ENCODE results near the gene PPT2.

- TF ChIP-seq CTCF (IDR thresholded peaks at IDR 0.05) (no peak), EP300 (IDR thresholded peaks at IDR 0.05; ENCODE audit: low read depth) (no peak), POLR2AphosphoS5 (IDR thresholded peaks at IDR 0.05) (no peak), POLR2A (IDR thresholded peaks at IDR 0.05) (no peak)
Measured at GRCh38 chr6:32108727-32109113, 45.2 kb upstream of the PPT2 start.
